ENCODE data around the gene SUPT4H1.

Gene SUPT4H1

DNA sequence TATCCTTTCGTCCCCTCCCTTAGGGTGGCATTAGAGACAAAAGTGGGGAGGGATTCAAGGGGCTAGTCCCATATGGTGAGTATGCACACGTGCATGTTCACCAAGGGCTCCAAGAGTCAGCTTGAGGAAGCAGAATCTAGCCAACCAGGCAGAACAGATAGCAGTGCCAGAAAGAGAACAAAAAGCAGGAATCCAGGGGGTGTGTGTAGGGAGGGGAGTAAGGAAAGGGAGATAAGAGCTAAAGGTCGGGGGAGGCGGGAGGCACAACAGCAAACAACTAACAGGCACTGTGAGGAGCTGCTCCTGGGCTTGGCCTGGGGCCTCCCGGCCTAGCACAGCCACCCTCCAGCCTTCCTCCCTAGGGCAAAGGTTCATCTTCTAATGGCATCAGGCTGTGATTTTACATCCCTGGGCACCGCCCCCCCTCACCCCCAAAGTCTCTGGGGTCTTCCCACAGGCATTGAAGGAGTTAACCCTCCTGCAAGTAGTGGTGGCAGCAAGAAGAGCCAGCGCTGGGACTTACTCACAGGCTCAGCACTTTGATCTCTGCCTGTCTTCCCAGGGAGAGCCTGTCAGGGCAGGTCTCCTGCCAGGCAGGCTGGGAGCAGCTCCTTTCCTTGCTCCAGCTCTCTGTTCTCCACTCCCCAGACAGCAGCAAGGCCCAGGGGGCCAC lies 12.4 kb upstream of the SUPT4H1 start:
- DNase-seq (ENCODE audit: low read depth in 2 of 2, low spot score in 1 of 2), result no peak

DNA sequence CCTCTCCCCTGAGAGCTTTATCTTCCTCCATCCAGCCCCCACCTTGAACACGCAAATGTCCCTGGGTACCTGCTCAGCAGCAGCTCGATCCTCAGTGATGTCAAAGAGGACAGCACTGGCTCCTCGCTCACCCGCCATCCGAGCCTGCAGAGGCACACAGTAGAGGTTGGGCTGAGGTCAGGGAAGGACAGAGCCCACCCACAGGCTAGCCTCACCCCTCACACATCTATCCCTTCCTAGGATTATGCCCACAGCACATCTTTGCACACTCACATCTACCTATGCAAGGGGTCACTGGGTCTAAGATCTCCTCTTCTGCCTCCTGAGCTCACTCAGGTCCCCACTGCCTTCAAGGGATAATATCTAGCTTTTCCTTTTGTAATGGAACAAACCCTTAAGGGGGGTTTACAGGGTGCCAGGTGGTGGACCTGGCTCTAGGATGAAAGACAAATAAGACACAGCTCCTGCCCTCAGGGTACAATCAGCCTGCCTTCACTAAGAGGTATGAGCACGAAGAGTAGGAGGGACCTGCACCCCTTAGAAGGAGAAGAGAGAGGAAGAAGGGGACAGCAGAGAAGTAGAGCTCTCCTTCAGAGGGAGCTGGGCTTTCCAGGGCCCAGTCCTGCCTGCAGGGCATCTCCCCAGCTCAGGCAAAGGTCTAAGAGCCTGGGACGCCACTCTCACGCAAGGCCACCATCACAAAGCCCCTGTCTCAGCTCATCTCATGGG lies 11.6 kb upstream of the SUPT4H1 start:
- no peak for DNase-seq (ENCODE audit: low read depth in 2 of 2, low spot score in 1 of 2)

DNA sequence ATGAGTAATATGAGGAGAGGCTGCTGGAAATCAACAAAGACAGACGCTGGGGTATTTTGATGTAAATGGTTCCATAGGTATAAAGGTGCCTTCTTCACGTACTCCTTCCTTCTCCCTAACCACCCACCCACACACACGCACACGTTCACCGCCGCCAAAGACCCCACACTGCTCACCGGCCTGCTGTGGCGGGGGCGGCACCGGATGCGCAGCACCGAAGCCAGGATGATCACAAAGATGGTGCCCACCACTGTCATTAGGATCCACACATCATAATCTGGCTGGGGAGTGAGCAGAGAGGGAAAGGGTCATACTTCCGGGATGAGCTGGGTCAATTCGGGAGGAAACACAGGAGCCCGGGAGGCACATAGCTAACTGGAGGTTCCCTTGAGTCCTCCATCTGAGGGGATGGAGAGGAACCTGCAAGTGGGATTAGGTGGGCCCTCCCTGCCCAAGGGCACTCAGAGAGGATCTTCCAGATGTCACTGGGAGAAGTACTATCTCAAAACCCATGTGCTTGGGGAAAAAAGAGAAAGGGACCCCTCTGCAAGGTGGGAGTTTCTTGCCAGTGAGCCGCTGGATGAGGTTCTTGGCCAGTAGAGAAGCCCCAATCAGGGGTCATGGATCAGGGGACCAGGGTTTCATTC lies 10.5 kb upstream of the SUPT4H1 start:
- DNase-seq (ENCODE audit: low read depth in 2 of 2, low spot score in 1 of 2), result no peak

DNA sequence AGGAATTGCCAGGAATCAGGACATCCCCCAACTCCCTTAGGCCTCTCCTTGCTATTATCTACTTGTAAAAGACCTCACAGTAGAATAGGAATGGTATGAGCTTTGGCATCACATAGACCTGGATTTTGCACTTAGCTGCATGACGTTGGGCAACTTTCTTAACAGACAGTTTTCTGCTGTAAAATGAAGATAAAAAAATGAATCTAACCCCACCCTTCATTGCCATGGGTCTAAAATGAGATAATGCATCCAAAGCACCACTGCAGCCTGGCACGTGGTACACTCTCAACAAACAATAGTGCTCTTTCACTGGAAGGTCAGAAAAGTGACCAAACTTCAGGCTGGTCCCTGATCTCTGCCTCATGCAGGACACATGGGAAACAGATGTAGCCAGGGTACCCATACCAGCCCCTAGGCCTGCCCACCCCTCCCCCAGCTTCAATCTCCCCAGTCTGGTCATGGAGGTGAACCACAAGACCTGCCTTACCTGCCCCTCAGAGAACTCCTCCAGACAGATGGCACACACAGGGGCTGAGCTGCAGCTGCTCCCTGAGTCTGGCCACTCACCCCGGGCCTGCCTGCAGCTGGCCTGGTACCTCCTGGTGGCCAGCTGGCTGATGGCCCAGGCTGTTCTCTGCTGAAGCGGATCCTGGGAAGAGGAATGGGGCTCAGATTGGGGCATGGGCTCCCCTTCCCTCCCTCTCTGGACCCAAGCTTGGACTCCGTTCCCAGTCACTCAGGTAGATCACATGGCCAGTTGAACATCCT lies 8.5 kb upstream of the SUPT4H1 start:
- no peak for DNase-seq (ENCODE audit: low read depth in 2 of 2, low spot score in 1 of 2)

DNA sequence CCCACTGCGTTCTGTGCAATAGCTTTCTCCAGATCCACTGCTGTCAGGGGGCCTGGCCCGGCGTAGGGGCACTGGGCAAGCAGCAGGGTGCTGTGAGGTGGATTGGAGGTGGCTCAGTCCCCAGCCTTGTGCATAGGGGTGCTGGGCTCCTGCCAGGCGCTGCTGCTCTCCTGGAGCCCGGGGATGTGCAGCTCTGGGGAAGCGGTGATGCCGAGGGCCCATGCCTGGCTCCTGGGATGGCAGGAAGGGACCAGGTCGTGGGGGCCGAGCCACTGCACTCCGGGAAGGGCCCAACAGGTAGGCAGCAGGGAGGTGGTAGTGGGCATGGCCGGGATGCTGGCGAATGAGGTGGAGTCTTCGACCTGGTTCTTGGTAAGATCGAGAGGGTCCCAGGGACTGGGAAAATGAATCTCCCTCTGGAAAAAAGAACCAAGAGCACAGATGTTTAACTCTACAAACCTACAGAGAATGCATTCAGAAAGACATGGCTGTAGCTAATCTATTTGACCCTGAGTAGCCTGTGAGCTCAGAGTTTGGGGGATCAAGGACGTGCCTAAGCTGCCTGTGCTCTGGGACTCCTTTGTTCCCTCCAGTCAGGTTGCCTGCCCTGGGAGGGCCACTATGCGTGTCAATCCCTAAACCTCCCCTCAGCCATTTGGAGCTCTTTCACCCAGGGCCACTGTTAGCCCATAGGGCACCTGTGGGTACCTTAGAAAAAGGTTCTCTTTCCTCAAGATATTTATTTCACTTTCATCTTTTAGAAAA lies 6.6 kb upstream of the SUPT4H1 start:
- DNase-seq (ENCODE audit: low read depth in 2 of 2, low spot score in 1 of 2), result no peak

DNA sequence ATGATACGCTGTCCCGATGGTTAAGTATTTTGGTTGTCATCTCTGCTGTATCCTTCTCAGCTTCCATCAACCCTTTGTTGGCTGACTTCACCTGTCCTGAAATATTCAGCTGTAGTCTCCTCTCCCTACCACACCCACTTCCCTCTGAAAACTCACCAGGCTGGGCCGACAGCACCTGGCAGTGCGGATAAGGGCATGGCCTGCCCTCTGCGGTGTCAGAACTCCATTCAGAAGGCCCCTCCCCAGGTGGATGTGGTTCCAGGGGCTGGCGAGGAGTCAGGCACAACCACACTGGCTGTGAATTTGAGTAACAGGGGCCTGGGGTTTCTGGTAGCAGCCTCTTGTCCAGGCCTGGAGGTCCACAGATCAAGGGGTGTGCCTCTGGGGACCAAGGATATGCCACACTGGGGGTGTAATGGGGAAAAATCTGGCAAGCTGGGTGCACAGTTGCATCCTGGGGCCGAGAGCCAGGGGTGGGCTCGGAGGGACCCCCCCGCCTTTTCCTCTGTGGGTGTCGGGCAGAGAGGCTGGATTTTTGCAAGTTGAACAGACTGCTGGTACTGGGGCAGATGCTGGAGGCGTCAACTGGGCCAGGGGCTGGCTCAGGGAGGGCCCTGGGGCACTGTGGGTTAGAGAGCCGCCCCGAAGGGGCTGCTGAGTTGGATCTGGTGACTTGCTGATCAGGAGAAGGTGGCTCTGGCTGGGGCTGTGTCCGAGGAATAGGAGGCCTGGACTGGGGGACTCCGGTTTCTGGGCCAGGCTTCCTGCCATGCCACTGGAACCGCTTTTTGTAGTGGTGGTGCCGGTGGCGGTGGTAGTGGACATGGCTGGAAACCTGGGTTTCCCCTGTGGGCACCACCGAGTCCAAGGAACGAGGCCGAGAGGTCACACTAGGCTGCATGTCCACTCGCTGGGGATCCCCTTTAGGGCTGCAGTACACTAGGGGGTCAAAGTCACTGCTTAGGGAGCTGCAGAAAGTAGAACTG lies 5.6 kb upstream of the SUPT4H1 start:
- no peak for DNase-seq (ENCODE audit: low read depth in 2 of 2, low spot score in 1 of 2)

DNA sequence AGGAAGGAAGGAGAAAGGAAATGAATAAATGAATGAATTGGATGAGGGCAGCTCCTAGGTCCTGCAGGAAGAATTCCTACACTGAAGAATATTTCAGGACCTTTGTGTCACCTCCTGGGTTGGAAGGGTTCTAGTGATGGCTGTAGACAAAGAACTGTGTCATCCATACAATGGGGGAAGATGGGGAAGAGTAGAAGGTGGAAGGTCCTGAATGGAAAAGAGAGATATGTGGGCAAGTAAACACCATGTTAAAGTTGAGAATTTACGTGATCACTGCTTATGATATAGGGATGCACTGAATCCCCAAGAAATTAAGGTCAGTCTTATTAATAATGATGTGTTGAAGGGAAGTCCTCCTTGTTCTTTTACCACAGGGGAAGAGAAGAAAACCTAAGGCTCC lies 4.2 kb upstream of the SUPT4H1 start:
- DNase-seq (ENCODE audit: low read depth in 2 of 2, low spot score in 1 of 2), result no peak

DNA sequence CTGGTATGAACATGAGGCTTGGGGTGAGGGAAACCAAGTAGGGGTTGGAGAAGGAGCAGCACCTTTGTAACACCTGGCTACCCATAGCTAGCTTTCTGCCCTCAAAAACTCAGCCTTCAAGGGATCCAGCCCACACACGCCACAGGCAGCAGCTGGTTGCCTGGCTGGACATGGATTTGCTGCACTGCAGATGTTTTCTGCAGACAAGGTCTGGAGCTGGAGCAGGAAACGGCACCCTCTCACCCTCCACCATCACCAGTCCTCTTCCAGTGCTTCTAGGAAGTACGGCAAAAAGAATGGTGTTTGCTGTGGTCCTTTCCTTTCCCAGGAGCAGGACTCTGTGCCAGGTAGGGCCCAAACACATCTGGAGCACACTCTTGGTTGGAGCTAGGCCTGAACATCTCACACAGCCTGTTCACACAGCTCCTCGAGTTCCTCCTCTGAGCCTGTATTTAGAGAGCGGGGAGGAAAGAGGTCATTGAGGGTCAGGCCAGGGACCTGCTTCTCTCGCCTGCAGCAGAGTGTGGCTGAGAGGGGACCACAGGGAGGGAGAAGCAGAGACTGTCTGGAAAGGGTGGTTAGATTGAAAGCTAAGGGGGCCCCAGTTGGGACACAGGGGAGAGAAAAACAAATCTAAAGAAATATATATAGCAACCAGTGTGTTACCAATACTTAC lies 2.7 kb upstream of the SUPT4H1 start:
- no peak for DNase-seq (ENCODE audit: low read depth in 2 of 2, low spot score in 1 of 2)

DNA sequence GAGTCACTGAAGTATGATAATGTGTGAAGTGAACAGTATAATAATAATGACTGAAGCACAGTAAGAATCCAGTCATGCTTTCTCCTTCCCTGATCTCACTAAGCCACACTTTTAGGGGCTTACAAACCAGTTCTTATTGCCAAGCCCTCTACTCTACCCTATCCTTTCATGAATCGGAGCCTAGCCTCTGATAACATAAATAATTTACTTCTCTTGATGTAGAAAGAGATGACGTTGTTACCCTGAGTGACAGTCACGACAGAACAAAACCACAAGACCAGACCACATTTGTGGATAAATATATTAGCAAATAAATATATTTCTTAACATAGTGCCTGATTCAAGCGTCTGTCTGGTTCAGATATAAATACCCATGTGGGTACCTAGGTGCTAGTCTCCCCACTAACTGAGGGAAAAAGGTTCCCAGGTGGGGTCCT lies 1.4 kb upstream of the SUPT4H1 start:
- DNase-seq (ENCODE audit: low read depth in 2 of 2, low spot score in 1 of 2), result no peak

DNA sequence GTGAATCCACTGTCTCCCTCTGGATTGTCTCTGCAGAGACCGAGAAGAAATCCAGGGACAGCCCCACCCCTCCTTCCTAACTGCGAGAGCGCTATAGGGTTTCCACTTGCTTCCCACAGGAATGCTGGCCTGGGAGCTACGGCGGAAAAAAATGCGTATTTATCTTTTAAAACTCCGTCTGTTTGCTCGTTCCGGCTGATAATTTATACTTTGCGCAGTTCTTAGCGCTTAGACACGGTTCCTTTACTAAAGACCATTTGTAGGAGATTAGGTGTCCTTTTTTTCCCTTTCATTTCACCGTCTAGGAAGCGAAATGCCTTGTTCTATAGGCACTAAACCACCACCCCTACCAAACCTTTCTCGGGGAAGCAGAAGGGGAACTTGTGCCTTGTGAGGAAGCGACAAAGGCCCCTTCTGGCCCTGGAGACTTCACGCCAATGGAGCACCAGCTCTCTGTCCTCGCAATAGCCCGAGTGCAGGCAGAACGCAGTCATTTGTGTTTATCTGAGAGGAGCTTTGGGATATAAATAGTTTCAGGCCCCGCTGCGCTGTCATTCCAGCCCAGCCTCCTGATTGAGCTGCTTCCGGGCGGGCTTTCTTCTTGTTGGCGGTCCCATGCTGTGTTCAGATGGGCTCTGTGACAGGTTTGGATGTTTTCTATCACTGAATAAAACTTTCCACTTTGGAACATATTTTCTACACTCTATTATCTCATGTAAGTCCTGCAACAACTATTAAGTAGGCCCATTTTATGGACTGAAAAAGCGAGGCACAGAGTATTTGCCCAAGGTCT lies 791 bp upstream of the SUPT4H1 start:
- DNase-seq (ENCODE audit: low read depth in 2 of 2, low spot score in 1 of 2), result no peak

DNA sequence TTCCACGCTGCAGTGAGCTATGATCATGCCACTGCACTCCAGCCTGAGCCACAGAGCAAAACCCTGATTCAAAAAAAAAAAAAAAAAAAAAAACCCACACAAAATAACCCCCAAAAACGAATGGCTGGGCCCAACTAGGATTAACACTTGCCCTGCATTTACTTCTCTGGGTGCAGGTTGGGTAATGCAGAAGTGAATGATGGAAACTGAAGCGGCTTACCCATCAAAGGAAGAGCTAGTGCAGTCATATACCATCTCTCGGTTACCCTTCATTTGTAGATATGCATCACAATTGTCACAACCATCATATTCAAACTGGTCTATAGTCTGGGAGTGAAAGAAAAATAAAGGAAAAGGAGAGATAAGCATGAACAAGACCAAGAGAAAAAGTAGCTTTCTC lies 819 bp downstream of the SUPT4H1 start:
- DNase-seq (ENCODE audit: low read depth in 2 of 2, low spot score in 1 of 2), result no peak

DNA sequence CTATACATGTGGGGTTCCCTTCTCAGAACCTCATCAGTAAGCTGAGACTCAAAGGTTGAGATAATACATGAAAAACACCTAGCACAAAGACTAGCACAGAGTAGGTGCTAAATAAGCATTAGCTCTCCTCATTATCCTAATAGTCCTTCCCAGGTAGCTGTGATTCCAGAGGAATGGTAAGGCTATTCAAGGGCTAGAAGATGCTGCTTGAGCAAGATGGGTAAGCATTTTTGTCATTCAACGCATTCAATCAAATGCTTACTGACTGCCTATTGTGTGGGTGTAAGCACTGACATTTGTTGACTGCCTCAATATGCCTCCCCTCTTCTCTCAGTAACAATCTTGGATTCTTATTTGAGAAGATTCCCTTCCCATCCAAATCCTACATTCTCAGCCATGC lies 4.0 kb downstream of the SUPT4H1 start:
- no peak for DNase-seq (ENCODE audit: low read depth in 2 of 2, low spot score in 1 of 2)

DNA sequence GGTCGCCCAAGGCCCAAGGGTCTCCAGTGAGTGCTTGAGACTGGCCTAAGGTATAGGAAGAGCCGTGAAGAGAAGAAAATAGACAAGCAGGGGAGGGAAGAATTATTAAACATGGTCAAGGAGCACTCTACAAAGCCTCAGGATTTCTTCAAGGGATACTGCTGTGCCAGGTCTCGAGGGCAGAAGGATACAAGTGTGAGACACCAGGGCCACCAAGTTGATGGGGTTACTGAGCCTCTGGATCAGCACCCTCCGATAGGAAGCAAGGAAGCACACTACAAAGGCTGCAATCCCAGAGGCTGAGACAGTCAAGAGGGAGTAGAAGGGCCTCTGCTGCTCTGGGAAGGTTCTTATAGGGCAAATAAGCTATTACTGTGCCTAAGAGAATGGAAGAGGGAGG lies 6.5 kb downstream of the SUPT4H1 start:
- no peak for DNase-seq (ENCODE audit: low read depth in 2 of 2, low spot score in 1 of 2)

DNA sequence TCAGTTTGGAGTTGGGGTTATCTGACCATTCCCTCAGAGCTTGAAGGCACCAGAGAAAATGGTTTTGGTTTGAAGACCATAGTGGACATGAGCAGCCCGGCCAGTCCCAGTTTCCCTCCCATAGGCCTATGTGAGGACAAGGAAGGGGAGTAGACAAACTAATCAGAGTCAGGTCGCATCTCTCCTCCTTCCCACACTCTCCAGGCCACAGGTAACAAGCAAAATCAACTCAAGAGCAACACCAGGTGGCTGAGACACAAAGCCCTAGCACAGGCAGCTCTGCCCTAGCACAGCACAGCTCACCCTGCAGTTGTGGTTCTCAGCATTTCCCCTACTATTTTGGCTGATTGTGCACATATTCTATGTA lies 7.2 kb downstream of the SUPT4H1 start:
- no peak for DNase-seq (ENCODE audit: low read depth in 2 of 2, low spot score in 1 of 2)

DNA sequence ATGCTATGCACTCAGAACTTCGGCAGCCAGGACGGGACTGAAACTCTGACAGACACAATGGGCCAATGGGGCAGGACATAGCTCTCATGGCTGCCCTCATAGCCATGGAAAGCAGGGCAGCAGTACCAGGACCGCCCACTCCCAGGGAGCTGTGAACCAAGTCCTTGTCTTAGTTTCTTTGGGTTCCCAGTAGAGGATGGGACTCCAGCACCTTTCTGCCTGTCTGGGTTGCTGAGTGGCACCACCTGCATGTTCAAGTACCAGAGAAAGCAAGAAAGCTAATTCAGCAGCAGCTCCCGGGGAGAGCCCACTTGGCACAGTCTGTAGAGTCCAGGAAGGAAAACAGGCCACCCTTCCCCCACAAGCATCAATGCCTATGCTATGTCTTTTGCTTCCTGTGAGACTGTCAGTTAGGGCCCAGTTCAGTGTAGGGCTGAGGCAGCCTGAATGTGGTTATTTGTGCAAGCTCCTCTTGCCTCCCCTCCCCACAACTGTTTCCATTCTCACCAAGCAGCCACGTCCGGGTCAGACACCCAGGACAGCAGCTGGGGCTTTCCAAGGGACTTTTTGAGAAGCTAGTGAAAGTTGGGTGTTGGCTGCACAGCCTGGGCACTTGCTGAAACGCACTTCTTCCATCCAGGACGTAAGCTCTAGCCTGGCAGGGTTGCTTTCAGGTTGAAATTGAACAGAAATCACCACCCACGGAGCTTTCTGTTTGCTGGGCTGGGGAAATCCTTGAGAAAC lies 7.8 kb downstream of the SUPT4H1 start:
- DNase-seq (ENCODE audit: low read depth in 2 of 2, low spot score in 1 of 2), result peak in 1 of 2 donors; percentile 74

DNA sequence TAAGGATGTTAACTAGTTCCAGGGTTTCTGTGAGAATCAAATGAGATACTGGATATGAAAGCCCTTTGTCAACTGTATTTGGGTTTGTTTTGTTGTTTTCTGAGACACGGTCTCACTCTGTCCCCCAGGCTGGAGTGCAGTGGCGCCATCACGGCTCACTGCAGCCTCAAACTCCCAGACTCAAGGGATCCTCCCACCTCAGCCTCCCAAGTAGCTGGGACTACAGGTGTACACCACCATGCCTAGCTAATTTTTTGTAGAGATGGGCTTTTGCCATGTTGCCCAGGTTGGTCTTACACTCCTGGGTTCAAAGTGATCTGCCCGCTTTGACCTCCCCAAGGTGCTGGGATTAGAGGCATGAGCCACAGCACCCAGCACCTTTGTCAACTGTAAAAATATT lies 8.9 kb downstream of the SUPT4H1 start:
- no peak for DNase-seq (ENCODE audit: low read depth in 2 of 2, low spot score in 1 of 2)

DNA sequence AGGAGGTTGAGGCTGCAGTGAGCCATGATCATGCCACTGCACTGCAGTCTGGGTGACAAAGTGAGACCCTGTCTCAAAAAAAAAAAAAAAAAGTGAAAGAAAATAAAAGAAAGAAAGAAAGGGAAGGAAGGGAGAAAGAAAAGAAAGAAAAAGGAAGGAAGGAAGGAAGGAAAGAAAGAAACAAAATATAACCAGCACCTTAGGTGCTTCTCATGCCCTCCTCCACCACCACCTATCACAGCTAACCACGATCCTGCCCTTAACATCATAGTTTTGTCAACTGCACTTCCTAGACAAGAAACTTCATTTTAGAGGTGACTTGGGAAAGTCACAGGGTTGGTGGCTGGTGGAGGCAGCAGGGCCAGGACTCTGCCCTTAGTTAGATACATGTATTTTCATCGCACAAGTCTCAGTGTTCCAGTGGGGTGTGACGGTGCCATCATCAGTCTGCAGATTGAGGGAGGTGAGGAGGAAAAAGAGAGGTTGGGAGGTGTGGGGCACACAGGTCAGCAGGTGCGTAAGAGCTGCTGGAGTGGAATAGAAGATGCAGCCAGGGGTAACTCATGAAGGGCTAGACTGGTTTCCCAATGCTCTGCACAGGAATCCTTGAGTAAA lies 10.0 kb downstream of the SUPT4H1 start:
- no peak for DNase-seq (ENCODE audit: low read depth in 2 of 2, low spot score in 1 of 2)
